HepG2 (cell line): ENCODE results near the gene PMEPA1. TPM values are rescaled to one million over a fixed set of nuclear protein-coding genes. Genes with fewer than 3 reads are reported as not detected.

Experiments
- ATAC-seq: fragments of 200-7000 bp; cut with Tn5 transposase; 3 replicates; pipeline ENCODE4 v1.9.1; 2020; ENCODE audit warnings: mild to moderate bottlenecking, moderate library complexity
- BruUV-seq: library from RNA; stranded (reverse); fragments of 400-500 nt; replicated peaks from 2 replicates; lab custom pipeline; 2021; lab: Mats Ljungman, UMichigan
- CTCF ChIA-PET: fragments of 300-600 bp; formaldehyde crosslinking; extraction: SDS; loops from one replicate; lab custom pipeline; 2021; ENCODE audit warnings: low total read pairs, inconsistent platforms, low intra/inter-chr PET ratio; lab: Yijun Ruan, JAX
- POLR2A ChIA-PET: fragments of 350-600 bp; sonication (Branson Sonifier 250); formaldehyde crosslinking; loops from one replicate; lab custom pipeline; 2020; ENCODE audit warnings: antibody characterized with exemption, inconsistent platforms; lab: Yijun Ruan, JAX
- DNase-seq: peaks from one replicate; pipeline ENCODE4 v3.0.0-alpha.2; 2015; ENCODE audit warnings: low spot score
- FAIRE-seq: peaks from 3 replicates; lab custom pipeline; 2011; peaks lifted over from hg19 to GRCh38; lab: Jason Lieb, UNC
- H2AFZ ChIP-seq: one replicate; pipeline ENCODE4 v1.6.1; 2011; ENCODE audit warnings: low read length, inconsistent platforms
- H3K27ac ChIP-seq: fragments of 300-600 bp; 3 replicates; pipeline ENCODE4 v1.8.0; 2011; ENCODE audit warnings: mixed run types, mild to moderate bottlenecking, mixed read lengths, low read length, inconsistent platforms; ENCODE audit not compliant: insufficient read depth; ENCODE audit errors: extremely low read length
- H3K27me3 ChIP-seq, 2 experiments: fragments of 200-600 bp in 1 of 2; 2 replicates in 1 of 2; 3 replicates in 1 of 2; pipeline versions ENCODE4 v1.6.0 to v1.8.0; 2011; ENCODE audit warnings: low read length in 2 of 2, mild to moderate bottlenecking in 2 of 2, moderate library complexity in 2 of 2, inconsistent platforms in 1 of 2; ENCODE audit not compliant: insufficient read depth in 2 of 2, control insufficient read depth in 1 of 2
- H3K36me3 ChIP-seq, 2 experiments: fragments of 200-600 bp in 1 of 2; replicated peaks in 1 of 2; 2 replicates in 1 of 2; 3 replicates in 1 of 2; pipeline versions ENCODE4 v1.5.1 to v1.8.0; 2011; ENCODE audit warnings: low read length in 2 of 2, inconsistent platforms in 1 of 2; ENCODE audit not compliant: insufficient read depth in 2 of 2, control insufficient read depth in 1 of 2
- H3K4me1 ChIP-seq: 2 replicates; pipeline ENCODE4 v1.5.1; 2012; ENCODE audit warnings: low read length, inconsistent platforms; ENCODE audit not compliant: insufficient read depth
- H3K4me2 ChIP-seq: 2 replicates; pipeline ENCODE4 v1.6.0; 2011; ENCODE audit warnings: low read depth, low read length, inconsistent platforms
- H3K4me3 ChIP-seq, 3 experiments: fragments of 200-600 bp in 1 of 3; sonication (generic), shearing (Covaris generic) in 1 of 3; replicated peaks in 1 of 3; 2 replicates each; pipeline ENCODE4 v1.5.1; 2011 to 2016; ENCODE audit warnings: low read length in 3 of 3, inconsistent platforms in 2 of 3, low read depth in 2 of 3, mild to moderate bottlenecking in 2 of 3, control low read depth in 1 of 3, mixed read lengths in 1 of 3; ENCODE audit not compliant: insufficient read depth in 1 of 3
- H3K79me2 ChIP-seq: one replicate; pipeline ENCODE4 v1.6.1; 2011; ENCODE audit warnings: low read length, inconsistent platforms; ENCODE audit not compliant: insufficient read depth
- H3K9ac ChIP-seq: 2 replicates; pipeline ENCODE4 v1.6.0; 2011; ENCODE audit warnings: mild to moderate bottlenecking, low read depth, low read length, inconsistent platforms; ENCODE audit not compliant: insufficient read depth
- H3K9me3 ChIP-seq: 2 replicates; pipeline ENCODE4 v1.5.1; 2012; ENCODE audit warnings: mild to moderate bottlenecking, low read length
- H4K20me1 ChIP-seq: 2 replicates; pipeline ENCODE4 v1.6.0; 2011; ENCODE audit warnings: inconsistent platforms, mild to moderate bottlenecking, low read length, moderate library complexity; ENCODE audit not compliant: insufficient read depth
- GLI4 ChIP-seq: sonication (generic); formaldehyde crosslinking; IDR thresholded peaks from 2 replicates; pipeline ENCODE4 v1.5.1; 2020; ENCODE audit warnings: missing genetic modification reagents, mild to moderate bottlenecking, moderate library complexity, borderline replicate concordance
- WGBS: methylation state at CpG from one replicate; pipeline ENCODE4 v1.1.6; 2017; ENCODE audit warnings: low lambda C conversion rate; 5-methylcytosine and 5-hydroxymethylcytosine counted together
- in situ Hi-C: cut with HindIII; loops from 2 replicates; pipeline ENCODE4 v1.10.0; 2017; ENCODE audit warnings: low pct_unique_long_range_greater_than_20kb; ENCODE audit not compliant: extremely low pct_ligation_motif_present
- intact Hi-C: fragments of 100-400 bp; cut with micrococcal nuclease; formaldehyde crosslinking; loops from one replicate; pipeline ENCODE4 v1.10.0; 2022; ENCODE audit not compliant: unreplicated experiment
- polyA plus RNA-seq, 8 experiments: library from polyadenylated mRNA; depleted of rRNA in 3 of 8; stranded (reverse) in 7 of 8; unstranded in 1 of 8; fragments of >200 nt; fragmentation: Illumina TruSeq in 4 of 8; extraction: Trizol in 4 of 8; gene quantifications; 2 replicates each; pipeline versions ENCODE4 v1.2.1 to v1.2.3, GENCODE V29; 2011 to 2016; ENCODE audit warnings: low read depth in 4 of 8, missing spikeins in 1 of 8, mixed read lengths in 1 of 8; ENCODE audit not compliant: insufficient read depth in 1 of 8
- total RNA-seq, 5 experiments: library from RNA; depleted of rRNA; stranded (reverse); fragments of >200 nt; fragmentation: Illumina TruSeq; extraction: Trizol; gene quantifications; 2 replicates each; pipeline ENCODE4 v1.2.3, GENCODE V29; 2016; ENCODE audit warnings: low read depth in 1 of 5
- TF ChIP-seq, protein P1 (sequence below): fragments of 450-650 bp; IDR thresholded peaks from 2 replicates; pipeline ENCODE4 v1.6.1; 2016

The PMEPA1 gene
- total and polyA plus RNA-seq, 2 of the 13 experiments (the other 11 are each of a cell fraction or from before 2014, with no cell fraction given): not detected

DNA sequence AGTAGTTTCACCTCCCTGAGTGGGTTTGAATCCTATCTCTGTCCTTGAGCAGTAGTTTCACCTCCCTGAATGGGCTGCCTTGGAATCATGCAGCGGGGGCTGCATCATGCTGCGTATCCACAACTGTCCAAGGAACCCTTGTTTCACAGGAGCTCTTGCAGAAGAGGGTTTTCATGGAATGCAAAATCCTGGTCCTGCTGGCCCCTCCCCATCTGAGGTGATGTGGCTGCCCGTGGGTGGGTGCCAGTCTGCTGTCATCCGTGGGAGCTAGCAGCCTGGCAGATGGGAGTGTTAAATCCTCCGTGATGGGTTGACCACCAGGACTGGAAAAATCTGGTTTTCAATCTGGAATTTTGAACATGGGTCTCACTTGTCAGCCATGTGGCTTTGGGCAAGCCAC, 111.3 kb downstream of the PMEPA1 start:
- TF ChIP-seq, protein P1, sequence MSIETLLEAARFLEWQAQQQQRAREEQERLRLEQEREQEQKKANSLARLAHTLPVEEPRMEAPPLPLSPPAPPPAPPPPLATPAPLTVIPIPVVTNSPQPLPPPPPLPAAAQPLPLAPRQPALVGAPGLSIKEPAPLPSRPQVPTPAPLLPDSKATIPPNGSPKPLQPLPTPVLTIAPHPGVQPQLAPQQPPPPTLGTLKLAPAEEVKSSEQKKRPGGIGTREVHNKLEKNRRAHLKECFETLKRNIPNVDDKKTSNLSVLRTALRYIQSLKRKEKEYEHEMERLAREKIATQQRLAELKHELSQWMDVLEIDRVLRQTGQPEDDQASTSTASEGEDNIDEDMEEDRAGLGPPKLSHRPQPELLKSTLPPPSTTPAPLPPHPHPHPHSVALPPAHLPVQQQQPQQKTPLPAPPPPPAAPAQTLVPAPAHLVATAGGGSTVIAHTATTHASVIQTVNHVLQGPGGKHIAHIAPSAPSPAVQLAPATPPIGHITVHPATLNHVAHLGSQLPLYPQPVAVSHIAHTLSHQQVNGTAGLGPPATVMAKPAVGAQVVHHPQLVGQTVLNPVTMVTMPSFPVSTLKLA: 0 out of 2 replicates have a peak, but pooled peaks have one; percentile 48
- TF ChIP-seq GLI4: no peak
- H3K36me3 ChIP-seq: no peaks in the 10 kb centered on the region
- POLR2A ChIA-PET: no interaction called here
- no peak overlapping the region for H3K4me2 ChIP-seq
- peaks cover 13% of the 10 kb centered on the region for H3K4me1 ChIP-seq
- no peaks in the 10 kb centered on the region for H4K20me1 ChIP-seq
- H3K27me3 ChIP-seq: peaks cover 0 to 47% of the 10 kb centered on the region in 2 experiments; a peak in 4 of 5 replicates
- H3K9ac ChIP-seq: no peak overlapping the region
- 13% methylated on average over 5 of the region's 5 CpGs for WGBS
- H3K27ac ChIP-seq: no peak overlapping the region
- no peak overlapping the region for H3K4me3 ChIP-seq
- DNase-seq (no peak), ATAC-seq (no peak), FAIRE-seq (no peak)
- CTCF ChIA-PET: interaction anchor here (7.4 kb wide), 1 partner anchor 613 kb away, joined by 222 read pairs; no protein-coding TSS in a partner anchor
- H3K9me3 ChIP-seq: no peaks in the 10 kb centered on the region
- intact Hi-C loops: no loop called here
- H2AFZ ChIP-seq: no peak overlapping the region
- no TSS peak for BruUV-seq
- in situ Hi-C loops: loop anchor here (5.0 kb wide), 1 partner anchor 609 kb away; no protein-coding TSS in a partner anchor
- H3K79me2 ChIP-seq: no peaks in the 10 kb centered on the region

Other genes with a start within 250 kb of the PMEPA1 start
- gene CTCFL, start 184.9 kb downstream of the PMEPA1 start, total RNA-seq (2016; rRNA removed; fragmentation: Illumina TruSeq; extraction: Trizol): not detected in 2 replicates
- 0.04 and 0.05 TPM in 2 replicates for gene CTCFL, start 184.9 kb downstream of the PMEPA1 start, polyA plus RNA-seq (2011; rRNA removed)
- gene PCK1, start 148.9 kb downstream of the PMEPA1 start, total RNA-seq (2016; rRNA removed; fragmentation: Illumina TruSeq; extraction: Trizol): 5.4 and 12.6 TPM in 2 replicates
- gene PCK1, start 148.9 kb downstream of the PMEPA1 start, polyA plus RNA-seq (2011; rRNA removed): 6.5 and 19.5 TPM in 2 replicates
- gene ZBP1, start 89.6 kb downstream of the PMEPA1 start, total RNA-seq (2016; rRNA removed; fragmentation: Illumina TruSeq; extraction: Trizol): not detected in 2 replicates
- not detected in 2 replicates for gene ZBP1, start 89.6 kb downstream of the PMEPA1 start, polyA plus RNA-seq (2011; rRNA removed)